ENCODE results near the gene KIF17.
A peak's percentile ranks its signal among the peaks of the same experiment; 100 is the strongest.

GRCh38 chr1:20661207-20662109, 56.3 kb downstream of the KIF17 start, which contains the start of gene DDOST:
- peak in 1 of 2 donors; percentile 8 for TF ChIP-seq POLR2A (IDR thresholded peaks at IDR 0.05)
- peak in 2 of 3 experiments; percentile 9 to 16 for TF ChIP-seq CTCF (IDR thresholded peaks at IDR 0.05)
